HG03196 (cell line): Measurements from ENCODE around the gene NFIC.

ENCODE experiments used
- ATAC-seq: cut with Tn5 transposase; IDR thresholded peaks from one replicate; pipeline ENCODE4 v1.9.1; 2021; ENCODE audit not compliant: unreplicated experiment

Gene NFIC

GRCh38 chr19:3464587-3465235, 98.3 kb downstream of the NFIC start:
- no peak for ATAC-seq

DNA sequence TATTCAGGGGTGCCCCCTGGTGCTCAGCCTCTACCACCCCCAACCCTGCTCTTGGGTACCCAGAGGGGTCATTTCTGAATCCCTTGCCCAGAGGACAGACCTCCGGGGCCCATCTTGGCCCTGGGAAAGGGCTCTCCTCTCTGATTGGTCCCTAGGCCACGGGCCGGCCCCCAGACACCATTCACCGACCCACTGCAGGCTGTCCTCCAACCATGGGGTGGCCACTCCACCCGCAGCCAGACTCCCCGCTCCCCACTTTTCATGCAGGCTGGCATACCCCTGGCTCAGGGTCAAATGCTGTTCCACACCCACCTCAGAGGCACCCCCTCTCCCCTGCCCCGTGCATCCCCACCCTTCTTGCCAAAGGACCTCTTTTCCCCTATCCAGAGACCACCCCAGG, 99.2 kb downstream of the NFIC start:
- no peak for ATAC-seq

DNA sequence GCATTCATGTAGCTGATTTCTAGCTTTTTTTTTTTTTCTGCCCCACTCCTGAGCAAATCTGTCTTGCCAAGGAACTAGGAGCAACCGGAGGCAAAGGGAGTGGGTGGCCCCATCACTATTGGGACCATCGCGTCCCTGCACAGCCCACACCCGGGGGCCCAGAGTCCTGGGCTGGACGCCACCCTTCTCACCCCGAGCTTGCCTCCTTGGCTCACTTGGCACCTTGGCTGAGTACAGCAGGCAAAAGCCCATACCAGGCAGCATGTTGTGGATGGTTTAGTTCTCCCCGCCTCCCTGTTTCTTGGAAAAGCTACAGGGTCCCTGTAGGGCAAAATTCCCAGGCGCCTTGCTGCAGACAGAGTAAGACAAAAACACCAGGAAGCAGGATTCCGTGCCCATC, 100.3 kb downstream of the NFIC start:
- no peak for ATAC-seq

- no peak for ATAC-seq
Measured at GRCh38 chr19:3467437-3468198, 101.2 kb downstream of the NFIC start.

DNA sequence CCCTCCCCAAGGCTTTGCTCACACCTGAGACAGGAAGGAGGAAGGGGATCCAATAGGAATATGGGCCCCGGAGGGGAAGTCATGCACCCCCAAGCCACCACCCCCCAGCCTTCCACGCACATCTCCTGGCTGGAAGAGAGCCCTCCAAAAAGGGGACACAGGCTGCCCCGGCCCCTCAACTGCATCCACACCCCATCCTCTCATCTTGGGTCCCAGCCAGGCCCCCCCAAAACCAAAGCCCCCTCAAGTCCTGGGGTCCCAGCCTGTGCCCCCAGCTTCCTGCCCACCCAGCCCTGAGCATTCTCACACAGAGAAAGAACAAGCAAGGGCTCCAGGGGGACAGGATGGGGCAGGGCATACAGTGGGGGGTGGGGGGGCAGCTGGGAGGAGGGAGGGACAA, 101.8 kb downstream of the NFIC start:
- ATAC-seq = no peak

DNA sequence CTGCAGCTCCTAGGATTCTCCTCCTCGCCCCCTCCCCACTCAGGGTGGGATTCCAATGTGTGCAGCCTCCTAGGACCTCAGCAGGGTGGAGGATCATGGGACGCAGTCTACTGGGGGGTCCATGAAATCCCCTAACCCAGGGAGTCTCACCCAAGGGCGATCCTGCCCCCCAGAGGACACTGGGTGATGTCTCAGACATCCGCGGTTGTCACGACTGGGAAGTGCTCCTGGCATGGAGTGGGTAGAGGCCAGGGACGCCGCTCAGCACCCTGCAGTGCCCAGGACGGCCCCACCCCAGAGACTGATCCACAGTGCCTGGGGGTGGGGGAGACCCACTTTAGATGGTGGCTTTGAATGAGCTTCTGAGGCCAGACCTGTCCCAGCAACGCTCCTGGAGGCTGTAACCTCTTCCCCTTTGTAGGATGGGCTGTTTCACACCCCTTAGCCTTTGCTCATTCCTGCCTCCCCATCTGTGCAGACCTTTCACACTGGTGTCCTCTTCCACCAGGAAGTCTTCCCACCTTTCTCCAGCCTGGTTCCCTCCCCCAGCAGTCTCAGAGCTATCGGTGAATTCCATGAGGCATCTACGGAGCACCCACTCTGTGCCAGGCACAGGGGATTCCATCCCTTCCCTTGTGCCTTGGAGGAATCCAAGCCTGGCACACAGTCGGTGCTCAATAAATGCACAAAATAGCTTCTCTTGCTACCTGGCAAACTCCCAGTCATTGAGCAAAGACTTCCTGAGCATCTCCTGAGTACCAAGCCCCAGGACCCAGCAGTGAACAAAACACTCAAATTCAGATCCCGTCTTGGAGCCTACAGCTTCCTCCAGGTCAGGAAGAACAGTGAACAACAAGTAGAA, 103.5 kb downstream of the NFIC start:
- no peak for ATAC-seq

GRCh38 chr19:3470500-3471128, 104.2 kb downstream of the NFIC start:
- ATAC-seq = no peak

GRCh38 chr19:3471954-3472655, 105.7 kb downstream of the NFIC start:
- ATAC-seq = no peak

- ATAC-seq = no peak
Measured at GRCh38 chr19:3474010-3474409, 107.6 kb downstream of the NFIC start.

GRCh38 chr19:3474614-3475013, 108.2 kb downstream of the NFIC start:
- ATAC-seq = no peak

GRCh38 chr19:3475449-3475848, 109.1 kb downstream of the NFIC start:
- ATAC-seq = no peak

DNA sequence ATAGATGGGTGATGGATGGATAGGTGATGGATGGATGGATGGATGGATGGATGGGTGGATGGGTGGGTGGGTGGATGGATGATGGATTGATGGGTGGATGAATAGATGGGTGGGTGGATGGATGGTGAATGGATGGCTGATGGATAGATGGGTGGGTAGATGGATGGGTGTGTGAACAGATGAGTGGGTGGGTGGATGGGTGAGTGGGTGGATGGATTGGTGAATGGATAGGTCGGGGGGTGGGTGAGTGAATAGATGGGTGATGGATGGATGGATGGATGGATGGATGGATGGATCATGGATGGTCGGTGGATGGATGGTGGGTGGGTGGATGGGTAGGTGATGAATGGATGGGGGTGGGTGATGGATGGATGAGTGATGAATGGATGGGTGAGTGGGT, 110.4 kb downstream of the NFIC start:
- no peak for ATAC-seq

DNA sequence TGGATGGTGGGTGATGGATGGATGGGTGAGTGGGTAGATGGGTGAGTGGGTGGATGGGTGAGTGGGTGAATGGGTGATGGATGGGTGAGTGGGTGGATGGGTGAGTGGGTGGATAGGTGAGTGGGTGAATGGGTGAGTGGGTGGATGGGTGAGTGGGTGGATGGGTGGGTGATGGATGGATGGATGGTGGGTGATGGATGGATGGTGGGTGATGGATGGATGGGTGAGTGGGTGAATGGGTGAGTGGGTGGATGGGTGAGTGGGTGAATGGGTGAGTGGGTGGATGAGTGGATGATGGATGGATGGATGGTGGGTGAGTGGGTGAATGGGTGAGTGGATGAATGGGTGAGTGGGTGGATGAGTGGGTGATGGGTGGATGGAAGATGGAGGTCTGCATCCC, 111.1 kb downstream of the NFIC start:
- ATAC-seq = no peak

- no peak for ATAC-seq
Measured at GRCh38 chr19:3477951-3478350, 111.6 kb downstream of the NFIC start.

- ATAC-seq = no peak
Measured at GRCh38 chr19:3478409-3479176, 112.2 kb downstream of the NFIC start.

DNA sequence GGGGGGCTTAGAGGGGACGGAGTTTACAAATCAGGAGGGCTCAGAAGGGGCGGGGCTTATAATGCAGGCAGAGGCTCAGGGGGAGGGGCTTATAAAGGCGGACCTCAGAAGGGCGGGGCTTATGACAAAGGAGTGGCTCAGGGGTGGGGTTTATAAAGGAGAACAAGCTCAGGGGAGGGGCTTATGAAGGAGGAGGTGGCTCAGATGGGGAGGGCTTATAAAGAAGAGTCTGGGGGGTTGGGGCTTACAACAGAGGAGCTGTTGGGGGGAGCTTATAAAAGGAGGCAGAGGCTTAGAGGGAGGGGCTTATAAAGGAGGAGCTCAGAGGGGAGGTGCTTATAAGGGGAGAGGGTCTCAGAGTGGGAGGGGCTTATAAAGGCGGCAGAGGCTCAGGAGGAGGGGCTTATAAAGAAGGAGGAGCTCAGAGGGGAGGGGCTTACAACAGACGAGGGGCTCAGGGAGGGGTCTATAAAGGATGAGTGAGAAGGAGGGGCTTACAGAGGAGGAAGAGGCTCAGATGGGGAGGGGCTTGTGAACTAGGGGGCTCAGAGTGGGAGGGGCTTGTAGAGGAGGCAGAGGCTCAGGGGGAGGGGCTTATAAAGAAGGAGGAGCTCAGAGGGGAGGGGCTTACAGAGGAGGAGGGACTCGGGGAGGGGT, 112.9 kb downstream of the NFIC start:
- no peak for ATAC-seq

GRCh38 chr19:3479834-3480215, 113.4 kb downstream of the NFIC start:
- no peak for ATAC-seq

DNA sequence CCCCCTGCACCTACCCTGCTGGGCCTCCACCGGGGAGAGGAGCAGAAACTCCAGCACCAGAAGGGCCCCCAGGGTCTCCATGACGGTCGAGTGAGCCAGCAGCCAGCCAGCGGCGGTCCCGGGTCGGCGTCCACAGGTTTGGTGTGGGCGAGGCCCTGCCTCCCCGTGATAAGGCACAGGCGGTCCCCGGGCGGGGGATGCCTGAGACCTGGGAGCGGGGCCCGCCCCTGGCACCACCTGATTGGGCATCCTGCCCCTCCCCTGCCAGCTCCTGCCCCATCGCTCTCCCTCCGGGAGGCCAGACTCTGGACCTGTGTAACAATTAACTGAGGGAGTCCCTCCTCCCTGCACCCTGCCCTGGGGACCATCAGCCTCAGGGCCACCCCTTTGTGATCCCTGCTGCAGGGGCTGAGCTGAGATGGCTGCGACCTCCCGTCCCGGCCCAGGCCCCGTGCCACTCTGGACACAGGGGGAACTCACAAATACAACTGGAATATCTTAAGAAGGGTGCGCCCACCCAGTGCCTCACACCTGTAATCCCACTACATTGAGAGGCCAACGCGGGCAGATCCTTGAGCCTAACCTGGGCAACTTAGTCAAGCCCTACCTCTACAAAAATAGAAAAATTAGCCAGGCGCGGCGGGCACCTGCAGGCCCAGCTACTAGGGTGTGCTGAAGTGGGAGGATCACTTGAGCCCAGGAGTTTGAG, 114.2 kb downstream of the NFIC start, which contains the start of gene SMIM24:
TSS of gene SMIM24 (minus strand) at position 143 of the 709 bp plus-strand sequence. CDS start at position 81, 62 bp downstream.
- no peak for ATAC-seq
